Measurements from ENCODE around the gene FNDC11. TPM values are rescaled to one million over a fixed set of nuclear protein-coding genes. Genes with fewer than 3 reads are reported as not detected.
A peak's percentile ranks its signal among the peaks of the same experiment; 100 is the strongest.

The FNDC11 gene
- 0.48 and 1.6 TPM in 2 replicates for total RNA-seq (2014; rRNA removed; shearing (Covaris generic); ENCODE audit: low replicate concordance)

GRCh38 chr20:63553933-63554290 lies at the start of gene FNDC11:
TSS of gene FNDC11 (plus strand) at chr20:63554159. CDS start at chr20:63555664, 1,505 bp downstream.
- no peak within 1 kb of the TSS for H2AFZ ChIP-seq (ENCODE audit: low read length)
- peak within 1 kb of the TSS; percentile 55 for H3K9ac ChIP-seq (ENCODE audit: low read length)
- H3K79me2 ChIP-seq (ENCODE audit: low read length): no peaks in the 10 kb centered on the region

GRCh38 chr20:63504642-63505041 lies 49.3 kb upstream of the FNDC11 start:
- no peak for DNase-seq
- Histone ChIP-seq H3K36me3 (ENCODE audit: insufficient read depth, low read length) (no peaks in the 10 kb centered on the region), H3K9me2 (replicated peaks; ENCODE audit: insufficient read depth, low read length) (no peaks in the 10 kb centered on the region), H3K79me2 (ENCODE audit: low read length) (no peaks in the 10 kb centered on the region), H3K9me3 (ENCODE audit: low read length) (no peaks in the 10 kb centered on the region), H3K27ac (ENCODE audit: low read length) (no peak overlapping the region), H3K4me1 (ENCODE audit: low read length) (peaks cover 16% of the 10 kb centered on the region), H4K20me1 (ENCODE audit: insufficient read depth, low read depth, low read length) (no peaks in the 10 kb centered on the region), H3K27me3 (ENCODE audit: low read length) (no peaks in the 10 kb centered on the region), H3K9ac (ENCODE audit: low read length) (no peak overlapping the region), H3K4me2 (ENCODE audit: low read depth, low read length, poor library complexity, severe bottlenecking) (no peak overlapping the region), H3K4me3 (ENCODE audit: low read length) (no peak overlapping the region), H2AFZ (ENCODE audit: low read length) (no peak overlapping the region)

More at GRCh38 chr20:63553933-63554290, at the start of gene FNDC11:
- Histone ChIP-seq H3K4me1 (ENCODE audit: low read length) (peaks cover 44% of the 10 kb centered on the region), H3K4me3 (ENCODE audit: low read length) (peak within 1 kb of the TSS; percentile 60), H3K27ac (ENCODE audit: low read length) (peak within 1 kb of the TSS; percentile 83), H3K36me3 (ENCODE audit: insufficient read depth, low read length) (no peaks in the 10 kb centered on the region), H3K9me3 (ENCODE audit: low read length) (no peaks in the 10 kb centered on the region), H4K20me1 (ENCODE audit: insufficient read depth, low read depth, low read length) (peaks cover 16% of the 10 kb centered on the region; the same call in 1 of the 2 replicates), H3K9me2 (replicated peaks; ENCODE audit: insufficient read depth, low read length) (no peaks in the 10 kb centered on the region), H3K4me2 (ENCODE audit: low read depth, low read length, poor library complexity, severe bottlenecking) (peak within 1 kb of the TSS; percentile 71), H3K27me3 (ENCODE audit: low read length) (no peaks in the 10 kb centered on the region)
- DNase-seq: peak; percentile 73

- Histone ChIP-seq H3K9me3 (ENCODE audit: low read length) (no peaks in the 10 kb centered on the region), H3K4me2 (ENCODE audit: low read depth, low read length, poor library complexity, severe bottlenecking) (no peak overlapping the region), H3K36me3 (ENCODE audit: insufficient read depth, low read length) (no peaks in the 10 kb centered on the region), H4K20me1 (ENCODE audit: insufficient read depth, low read depth, low read length) (no peaks in the 10 kb centered on the region), H3K27ac (ENCODE audit: low read length) (no peak overlapping the region), H3K9me2 (replicated peaks; ENCODE audit: insufficient read depth, low read length) (no peaks in the 10 kb centered on the region), H3K4me3 (ENCODE audit: low read length) (no peak overlapping the region), H3K79me2 (ENCODE audit: low read length) (no peaks in the 10 kb centered on the region), H3K9ac (ENCODE audit: low read length) (no peak overlapping the region), H2AFZ (ENCODE audit: low read length) (no peak overlapping the region), H3K4me1 (ENCODE audit: low read length) (peaks cover 20% of the 10 kb centered on the region), H3K27me3 (ENCODE audit: low read length) (no peaks in the 10 kb centered on the region)
- no peak for DNase-seq
Measured at GRCh38 chr20:63505281-63505680, 48.7 kb upstream of the FNDC11 start.

- no peaks in the 10 kb centered on the region for H4K20me1 ChIP-seq (ENCODE audit: insufficient read depth, low read depth, low read length)
- no peaks in the 10 kb centered on the region for H3K9me2 ChIP-seq (replicated peaks; ENCODE audit: insufficient read depth, low read length)
- no peaks in the 10 kb centered on the region for H3K9me3 ChIP-seq (ENCODE audit: low read length)
- H3K27ac ChIP-seq (ENCODE audit: low read length): no peak overlapping the region
- DNase-seq: no peak
- H3K27me3 ChIP-seq (ENCODE audit: low read length): no peaks in the 10 kb centered on the region
- no peak overlapping the region for H3K4me2 ChIP-seq (ENCODE audit: low read depth, low read length, poor library complexity, severe bottlenecking)
- no peak overlapping the region for H2AFZ ChIP-seq (ENCODE audit: low read length)
- no peaks in the 10 kb centered on the region for H3K36me3 ChIP-seq (ENCODE audit: insufficient read depth, low read length)
- no peaks in the 10 kb centered on the region for H3K79me2 ChIP-seq (ENCODE audit: low read length)
- no peak overlapping the region for H3K4me3 ChIP-seq (ENCODE audit: low read length)
- H3K4me1 ChIP-seq (ENCODE audit: low read length): peaks cover 20% of the 10 kb centered on the region
- H3K9ac ChIP-seq (ENCODE audit: low read length): no peak overlapping the region
Measured at GRCh38 chr20:63505723-63506122, 48.2 kb upstream of the FNDC11 start.

GRCh38 chr20:63507083-63507743 lies 46.7 kb upstream of the FNDC11 start:
- Histone ChIP-seq H3K27ac (ENCODE audit: low read length) (no peak overlapping the region), H3K4me1 (ENCODE audit: low read length) (peaks cover 12% of the 10 kb centered on the region), H3K9me2 (replicated peaks; ENCODE audit: insufficient read depth, low read length) (no peaks in the 10 kb centered on the region), H4K20me1 (ENCODE audit: insufficient read depth, low read depth, low read length) (no peaks in the 10 kb centered on the region), H3K27me3 (ENCODE audit: low read length) (no peaks in the 10 kb centered on the region), H3K36me3 (ENCODE audit: insufficient read depth, low read length) (no peaks in the 10 kb centered on the region), H2AFZ (ENCODE audit: low read length) (no peak overlapping the region), H3K9ac (ENCODE audit: low read length) (no peak overlapping the region), H3K4me2 (ENCODE audit: low read depth, low read length, poor library complexity, severe bottlenecking) (no peak overlapping the region), H3K9me3 (ENCODE audit: low read length) (no peaks in the 10 kb centered on the region), H3K79me2 (ENCODE audit: low read length) (no peaks in the 10 kb centered on the region), H3K4me3 (ENCODE audit: low read length) (no peak overlapping the region)
- no peak for DNase-seq

GRCh38 chr20:63508072-63508768 lies 45.7 kb upstream of the FNDC11 start:
- no peak overlapping the region for H3K27ac ChIP-seq (ENCODE audit: low read length)
- H3K9ac ChIP-seq (ENCODE audit: low read length): no peak overlapping the region
- H3K9me3 ChIP-seq (ENCODE audit: low read length): no peaks in the 10 kb centered on the region
- no peak overlapping the region for H2AFZ ChIP-seq (ENCODE audit: low read length)
- H3K27me3 ChIP-seq (ENCODE audit: low read length): no peaks in the 10 kb centered on the region
- H3K36me3 ChIP-seq (ENCODE audit: insufficient read depth, low read length): no peaks in the 10 kb centered on the region
- no peak overlapping the region for H3K4me3 ChIP-seq (ENCODE audit: low read length)
- no peaks in the 10 kb centered on the region for H3K9me2 ChIP-seq (replicated peaks; ENCODE audit: insufficient read depth, low read length)
- no peaks in the 10 kb centered on the region for H3K79me2 ChIP-seq (ENCODE audit: low read length)
- no peak overlapping the region for H3K4me2 ChIP-seq (ENCODE audit: low read depth, low read length, poor library complexity, severe bottlenecking)
- H4K20me1 ChIP-seq (ENCODE audit: insufficient read depth, low read depth, low read length): no peaks in the 10 kb centered on the region
- H3K4me1 ChIP-seq (ENCODE audit: low read length): peaks cover 8% of the 10 kb centered on the region
- no peak for DNase-seq

- Histone ChIP-seq H3K9me2 (replicated peaks; ENCODE audit: insufficient read depth, low read length) (no peaks in the 10 kb centered on the region), H3K9me3 (ENCODE audit: low read length) (no peaks in the 10 kb centered on the region), H3K4me1 (ENCODE audit: low read length) (peaks cover 8% of the 10 kb centered on the region), H2AFZ (ENCODE audit: low read length) (no peak overlapping the region), H3K36me3 (ENCODE audit: insufficient read depth, low read length) (no peaks in the 10 kb centered on the region), H3K27ac (ENCODE audit: low read length) (no peak overlapping the region), H4K20me1 (ENCODE audit: insufficient read depth, low read depth, low read length) (no peaks in the 10 kb centered on the region), H3K4me2 (ENCODE audit: low read depth, low read length, poor library complexity, severe bottlenecking) (no peak overlapping the region), H3K27me3 (ENCODE audit: low read length) (no peaks in the 10 kb centered on the region), H3K79me2 (ENCODE audit: low read length) (no peaks in the 10 kb centered on the region), H3K9ac (ENCODE audit: low read length) (no peak overlapping the region), H3K4me3 (ENCODE audit: low read length) (no peak overlapping the region)
- DNase-seq: no peak
Measured at GRCh38 chr20:63509088-63509564, 44.8 kb upstream of the FNDC11 start.

GRCh38 chr20:63513207-63513606 lies 40.8 kb upstream of the FNDC11 start:
- Histone ChIP-seq H2AFZ (ENCODE audit: low read length) (no peak overlapping the region), H4K20me1 (ENCODE audit: insufficient read depth, low read depth, low read length) (no peaks in the 10 kb centered on the region)

More at GRCh38 chr20:63513207-63513606, 40.8 kb upstream of the FNDC11 start:
- Histone ChIP-seq H3K27ac (ENCODE audit: low read length) (no peak overlapping the region), H3K9me3 (ENCODE audit: low read length) (no peaks in the 10 kb centered on the region), H3K27me3 (ENCODE audit: low read length) (no peaks in the 10 kb centered on the region), H3K36me3 (ENCODE audit: insufficient read depth, low read length) (no peaks in the 10 kb centered on the region), H3K9ac (ENCODE audit: low read length) (no peak overlapping the region), H3K79me2 (ENCODE audit: low read length) (no peaks in the 10 kb centered on the region), H3K4me1 (ENCODE audit: low read length) (peaks cover 8% of the 10 kb centered on the region), H3K9me2 (replicated peaks; ENCODE audit: insufficient read depth, low read length) (no peaks in the 10 kb centered on the region), H3K4me2 (ENCODE audit: low read depth, low read length, poor library complexity, severe bottlenecking) (no peak overlapping the region), H3K4me3 (ENCODE audit: low read length) (no peak overlapping the region)
- DNase-seq: no peak

All from Karpas-422 (cell line).